ENCODE data around the gene SLC5A10.

SLC5A10 gene

DNA sequence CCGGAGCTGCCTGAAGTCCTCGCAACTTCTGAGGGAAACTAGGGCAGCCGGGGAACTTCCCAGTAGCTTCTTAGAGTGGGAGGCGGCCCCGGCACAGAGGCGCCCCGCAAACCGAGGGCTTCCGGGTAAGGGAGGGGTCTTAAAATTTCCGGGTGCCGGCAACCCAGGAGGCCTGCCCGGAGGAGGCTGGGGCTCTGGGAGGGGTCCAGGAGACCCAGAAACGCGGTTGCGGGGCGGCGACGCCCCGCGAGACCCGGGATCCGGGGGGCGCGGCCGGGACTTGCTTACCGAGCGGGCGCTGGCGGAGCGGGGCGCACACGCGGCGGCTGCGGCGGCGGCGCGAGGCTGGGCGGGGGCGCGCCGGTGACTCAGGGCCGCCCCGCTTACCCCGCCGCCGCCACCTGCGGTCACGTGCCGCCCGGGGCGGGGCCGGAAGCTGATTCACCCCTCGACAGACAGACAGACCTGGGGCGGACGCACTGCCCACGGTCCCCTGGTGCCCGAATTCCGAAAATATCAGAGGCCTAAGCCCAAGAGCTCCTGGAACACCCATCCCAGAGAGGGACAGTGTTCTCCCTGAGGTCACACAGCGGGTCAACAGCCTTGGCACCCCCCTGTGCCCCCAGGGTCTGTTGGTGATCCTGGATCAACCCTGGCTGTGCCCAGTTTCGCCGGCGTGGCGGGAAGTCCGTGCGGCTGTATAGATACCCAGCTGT is 52.6 kb downstream of the SLC5A10 start, which contains the start of gene FAM83G:
TSS of gene FAM83G (minus strand) at position 344 of the 716 bp plus-strand sequence. CDS start 723 bp downstream, outside the sequence.
- DNase-seq = peak; percentile 72

GRCh38 chr17:19005137-19005773 is 53.3 kb downstream of the SLC5A10 start:
- no peak for DNase-seq

DNA sequence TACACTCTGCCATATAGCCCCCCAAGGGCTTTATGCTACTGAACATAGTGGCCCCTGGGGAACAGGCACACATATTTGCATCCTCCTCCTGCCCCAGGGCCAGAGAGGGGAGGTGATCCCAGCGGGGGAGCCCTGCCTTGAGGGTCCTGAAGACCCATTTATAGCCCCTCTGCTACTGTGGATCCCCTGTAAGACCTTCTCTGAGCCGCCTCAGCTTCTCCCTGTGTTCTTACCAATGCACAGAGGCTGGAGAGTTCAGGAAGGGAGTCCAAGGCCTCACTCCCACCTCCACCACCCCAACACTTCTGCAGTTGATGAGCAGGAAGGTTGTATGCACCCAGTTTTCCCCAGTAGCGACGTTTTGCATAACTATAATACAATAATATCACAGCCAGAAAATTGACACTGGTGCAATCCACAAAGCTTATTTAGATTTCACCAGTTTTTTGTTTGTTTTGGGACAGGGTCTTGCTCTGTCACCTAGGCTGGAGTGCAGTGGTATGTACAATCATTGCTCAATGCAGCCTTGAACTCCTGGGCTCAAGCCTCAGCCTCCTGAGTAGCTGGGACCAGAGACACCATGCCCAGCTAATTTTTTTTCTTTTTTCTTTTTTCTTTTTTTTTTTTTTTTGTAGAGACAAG is 53.9 kb downstream of the SLC5A10 start:
- no peak for DNase-seq

DNA sequence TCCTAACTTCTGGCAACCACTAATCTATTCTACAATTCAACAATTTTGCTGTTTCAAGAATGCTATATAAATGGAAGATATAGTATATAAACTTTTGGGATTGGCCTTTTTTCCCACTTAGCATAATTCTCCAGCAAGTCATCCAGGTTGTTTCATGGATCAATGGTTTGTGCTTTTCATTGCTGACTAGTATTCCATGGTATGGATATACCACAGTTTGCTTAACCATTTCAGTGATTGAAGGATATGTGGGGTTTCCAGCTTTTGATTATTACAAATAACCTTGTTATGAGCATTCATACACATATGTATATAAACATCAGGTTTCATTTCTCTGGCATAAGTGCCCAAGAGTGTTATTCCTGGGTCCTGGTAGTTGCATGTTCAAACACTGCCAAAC is 54.7 kb downstream of the SLC5A10 start:
- DNase-seq = no peak

DNA sequence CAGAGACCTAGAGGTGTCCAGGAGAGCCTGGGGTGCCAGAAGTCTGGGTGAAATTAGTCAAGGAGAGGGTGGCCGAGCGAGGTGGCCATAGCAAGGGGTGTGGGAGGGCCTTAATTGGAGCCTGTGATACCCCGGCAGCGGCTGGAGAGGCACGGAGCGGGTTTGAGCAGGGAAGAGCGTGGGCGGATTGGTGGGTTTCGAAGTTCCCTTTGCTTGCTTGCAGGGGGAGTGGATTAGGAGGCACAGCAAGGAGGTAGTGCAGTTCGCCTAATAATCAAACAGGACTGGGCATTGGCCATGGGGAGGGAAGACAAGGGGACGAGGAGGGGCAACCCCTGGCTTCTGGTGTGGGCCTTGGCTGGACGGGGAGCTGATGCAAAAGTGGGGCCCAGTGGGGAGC is 58.0 kb downstream of the SLC5A10 start:
- no peak for DNase-seq

- DNase-seq = peak; percentile 18
Observed at GRCh38 chr17:19010729-19011505, 59.0 kb downstream of the SLC5A10 start.

DNA sequence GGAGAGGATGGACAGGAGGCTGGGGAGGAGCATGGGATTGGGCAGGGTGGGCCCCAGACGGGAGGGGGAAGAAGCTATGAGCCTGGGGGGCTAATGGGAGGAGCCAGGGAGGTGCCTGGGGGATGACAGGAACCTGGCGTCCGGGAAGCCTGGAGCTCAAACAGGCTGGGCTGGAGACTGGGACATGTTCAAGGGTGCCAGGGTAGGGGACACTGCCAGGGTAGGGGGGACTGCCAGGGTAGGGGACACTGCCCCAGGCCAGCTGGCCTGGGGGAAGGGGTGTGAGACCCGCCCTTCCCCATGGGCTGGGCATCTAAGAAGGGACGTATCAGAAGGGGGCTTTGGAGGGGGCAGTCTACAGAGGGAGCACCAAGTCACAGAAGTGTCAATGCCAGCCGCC is 59.6 kb downstream of the SLC5A10 start:
- DNase-seq = no peak

- no peak for DNase-seq
Observed at GRCh38 chr17:19012171-19013080, 60.5 kb downstream of the SLC5A10 start.

DNA sequence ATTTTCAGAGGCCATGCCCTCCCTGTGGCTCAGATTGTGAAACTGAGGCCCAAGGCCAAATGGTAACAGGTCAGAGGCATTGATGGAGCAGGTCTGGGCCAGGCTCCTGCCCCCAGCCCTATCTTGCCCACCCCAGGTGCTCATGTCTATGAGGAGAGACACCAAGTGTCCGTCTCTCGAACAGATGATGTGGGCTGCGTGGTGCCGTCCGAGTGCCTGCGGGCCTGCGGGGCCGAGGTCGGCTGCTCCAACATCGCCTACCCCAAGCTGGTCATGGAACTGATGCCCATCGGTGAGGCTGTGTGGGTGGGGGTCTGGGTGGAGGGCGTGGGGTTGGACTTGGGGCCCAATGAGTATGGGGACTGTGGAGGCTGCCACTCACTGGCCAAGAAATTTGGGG is 61.3 kb downstream of the SLC5A10 start:
- DNase-seq = no peak

- no peak for DNase-seq
Observed at GRCh38 chr17:19013806-19014627, 62.1 kb downstream of the SLC5A10 start.

GRCh38 chr17:19014628-19015215 is 62.8 kb downstream of the SLC5A10 start:
- no peak for DNase-seq

DNA sequence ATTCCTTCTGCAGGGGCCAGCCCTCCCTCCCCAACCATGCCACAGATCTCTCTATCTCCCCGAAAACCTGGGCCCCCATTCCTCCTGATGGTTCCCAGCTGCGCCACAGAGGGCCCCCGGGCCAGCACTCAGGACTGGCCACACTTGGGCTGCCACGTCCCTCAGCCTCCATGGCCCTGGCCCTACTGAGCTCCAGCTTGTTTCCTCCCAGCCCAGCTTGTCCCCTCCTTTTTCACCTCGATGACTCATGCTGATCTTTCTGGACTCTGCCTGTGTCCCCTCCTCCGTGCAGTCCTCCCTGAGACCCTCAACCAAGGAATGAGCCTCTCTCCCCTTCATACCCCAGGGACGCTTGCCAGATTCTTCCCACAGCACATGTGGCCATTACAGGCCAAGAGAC is 63.5 kb downstream of the SLC5A10 start:
- DNase-seq = no peak

DNA sequence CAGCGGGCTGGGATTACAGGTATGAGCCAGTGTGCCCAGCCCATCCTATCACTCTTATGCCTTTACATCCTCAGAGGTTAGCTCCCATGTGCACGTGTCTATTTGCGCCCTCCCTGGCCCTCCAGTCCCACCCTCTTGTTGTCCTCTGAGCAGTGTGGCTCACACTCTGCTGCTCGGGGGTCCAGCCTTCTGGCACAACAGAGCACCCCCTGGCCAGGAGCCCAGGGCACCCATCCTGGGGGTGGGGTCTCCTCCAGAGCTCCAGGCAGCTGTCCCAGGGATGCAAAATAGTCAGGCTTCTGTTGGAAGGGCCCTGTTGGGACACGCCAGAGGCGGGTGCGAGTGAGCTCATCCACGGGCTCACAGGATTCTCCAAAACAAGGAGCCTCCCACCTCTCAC is 64.3 kb downstream of the SLC5A10 start:
- DNase-seq = no peak

GRCh38 chr17:19016881-19017280 is 64.9 kb downstream of the SLC5A10 start:
- no peak for DNase-seq

GRCh38 chr17:19017401-19017800 is 65.4 kb downstream of the SLC5A10 start:
- no peak for DNase-seq

GRCh38 chr17:19017804-19018599 is 66.0 kb downstream of the SLC5A10 start:
- DNase-seq = no peak

DNA sequence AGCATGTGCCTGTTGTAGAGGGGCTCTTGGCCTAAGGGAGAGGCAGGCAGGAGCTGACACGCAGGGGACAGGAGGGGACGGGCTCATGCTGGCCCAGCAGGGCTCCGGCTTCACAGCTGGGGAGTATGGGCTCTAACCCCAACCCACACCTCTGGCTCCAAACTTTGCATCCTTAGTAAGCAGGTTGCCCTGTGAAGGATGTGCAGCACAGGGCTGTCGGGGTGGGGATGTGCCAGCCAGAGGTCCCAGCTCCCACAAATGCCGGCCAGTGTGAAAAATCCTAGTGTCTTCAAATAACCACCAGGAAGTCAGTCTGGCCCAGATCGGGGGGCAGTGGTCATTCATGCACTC is 66.6 kb downstream of the SLC5A10 start:
- no peak for DNase-seq

DNA sequence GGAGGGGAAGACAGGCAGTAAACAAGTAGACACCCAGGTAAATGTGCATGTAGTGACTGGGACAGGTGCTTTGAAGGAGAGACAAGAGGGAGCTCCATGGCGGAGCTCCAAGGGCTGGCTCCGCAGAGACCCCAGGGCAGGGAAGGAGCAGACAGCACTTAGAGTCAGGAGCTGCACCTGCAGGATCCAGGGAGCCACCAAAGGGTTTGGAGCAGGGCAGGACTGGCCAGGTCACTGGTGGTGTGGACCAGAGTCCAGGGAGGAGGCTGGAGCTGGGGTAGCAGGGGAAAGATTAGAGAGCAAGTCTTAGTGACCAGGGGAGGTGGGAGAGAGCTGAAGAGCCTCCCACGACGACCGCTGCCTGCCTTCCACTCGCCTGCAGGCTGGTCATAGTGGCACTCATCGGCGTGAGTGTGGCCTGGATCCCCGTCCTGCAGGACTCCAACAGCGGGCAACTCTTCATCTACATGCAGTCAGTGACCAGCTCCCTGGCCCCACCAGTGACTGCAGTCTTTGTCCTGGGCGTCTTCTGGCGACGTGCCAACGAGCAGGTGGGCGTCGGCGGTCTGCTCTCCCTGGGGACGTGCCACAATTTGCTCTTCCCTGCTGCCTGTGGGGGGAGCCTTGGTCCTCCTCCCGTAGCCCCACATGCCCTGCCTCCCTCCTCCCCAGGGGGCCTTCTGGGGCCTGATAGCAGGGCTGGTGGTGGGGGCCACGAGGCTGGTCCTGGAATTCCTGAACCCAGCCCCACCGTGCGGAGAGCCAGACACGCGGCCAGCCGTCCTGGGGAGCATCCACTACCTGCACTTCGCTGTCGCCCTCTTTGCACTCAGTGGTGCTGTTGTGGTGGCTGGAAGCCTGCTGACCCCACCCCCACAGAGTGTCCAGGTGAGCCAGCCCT is 67.3 kb downstream of the SLC5A10 start:
- no peak for DNase-seq

DNA sequence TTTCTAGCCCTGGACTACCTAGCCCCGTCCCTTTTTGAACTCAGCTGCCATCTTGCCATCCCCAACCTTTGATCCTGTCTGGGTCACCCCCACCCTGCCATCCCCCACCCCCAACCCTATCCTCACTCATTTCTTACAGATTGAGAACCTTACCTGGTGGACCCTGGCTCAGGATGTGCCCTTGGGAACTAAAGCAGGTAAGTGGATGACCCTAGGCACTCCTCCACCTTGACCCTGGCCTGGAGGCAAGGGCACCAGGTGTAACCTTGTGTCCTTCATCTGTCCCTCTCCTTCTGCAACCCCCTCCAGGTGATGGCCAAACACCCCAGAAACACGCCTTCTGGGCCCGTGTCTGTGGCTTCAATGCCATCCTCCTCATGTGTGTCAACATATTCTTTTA is 68.1 kb downstream of the SLC5A10 start:
- DNase-seq = no peak
